Epidermal melanocyte (primary cell): Measurements from ENCODE around the gene TRAF2.
A peak's percentile ranks its signal among the peaks of the same experiment; 100 is the strongest.

Experiments used
- DNase-seq: peaks from one replicate; pipeline ENCODE4 v3.0.0; 2011; ENCODE audit warnings: low spot score; ENCODE audit not compliant: insufficient read length

Gene TRAF2

DNA sequence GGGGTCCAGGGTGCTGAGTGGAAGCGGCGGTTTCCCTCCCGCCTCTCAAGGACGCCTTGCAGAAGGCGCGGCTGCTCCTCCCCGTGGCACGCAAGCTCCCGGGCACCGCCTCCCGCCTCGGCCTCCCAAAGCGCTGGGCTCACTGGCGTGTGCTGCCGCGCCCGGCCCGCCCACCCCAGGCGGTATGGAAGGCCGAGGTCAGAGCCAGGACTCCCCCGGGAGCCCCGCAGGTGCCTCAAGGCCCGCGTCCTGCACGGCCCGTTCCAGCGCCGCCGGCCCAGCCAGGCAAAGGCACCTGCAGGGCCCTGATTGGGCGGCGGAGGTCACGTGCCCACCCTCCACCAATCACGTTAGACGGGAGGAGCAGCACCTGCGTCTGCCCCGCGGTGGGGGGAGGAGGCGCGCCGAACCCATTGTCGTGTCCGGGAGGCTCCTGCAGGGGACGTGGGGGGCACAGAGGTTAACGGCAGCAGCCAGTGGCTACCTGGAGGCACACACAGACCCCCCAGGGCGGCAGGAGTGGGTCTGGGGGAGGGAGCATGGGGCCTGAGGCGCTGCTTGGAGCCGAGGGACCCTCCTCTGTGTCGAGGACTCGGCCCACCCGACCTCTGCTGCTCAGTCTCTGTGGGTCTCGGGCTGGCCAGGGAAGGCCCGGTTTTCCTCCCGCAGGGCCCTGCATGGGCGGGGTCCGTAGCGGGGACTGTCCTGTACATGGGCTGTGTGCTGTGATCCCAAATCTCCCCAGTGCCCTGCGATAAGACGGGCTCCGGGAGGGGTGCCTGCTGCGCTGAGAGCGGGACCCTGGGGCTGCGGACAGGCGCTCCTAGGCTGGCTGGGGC is 63.7 kb downstream of the TRAF2 start:
- peak; percentile 99 for DNase-seq

DNA sequence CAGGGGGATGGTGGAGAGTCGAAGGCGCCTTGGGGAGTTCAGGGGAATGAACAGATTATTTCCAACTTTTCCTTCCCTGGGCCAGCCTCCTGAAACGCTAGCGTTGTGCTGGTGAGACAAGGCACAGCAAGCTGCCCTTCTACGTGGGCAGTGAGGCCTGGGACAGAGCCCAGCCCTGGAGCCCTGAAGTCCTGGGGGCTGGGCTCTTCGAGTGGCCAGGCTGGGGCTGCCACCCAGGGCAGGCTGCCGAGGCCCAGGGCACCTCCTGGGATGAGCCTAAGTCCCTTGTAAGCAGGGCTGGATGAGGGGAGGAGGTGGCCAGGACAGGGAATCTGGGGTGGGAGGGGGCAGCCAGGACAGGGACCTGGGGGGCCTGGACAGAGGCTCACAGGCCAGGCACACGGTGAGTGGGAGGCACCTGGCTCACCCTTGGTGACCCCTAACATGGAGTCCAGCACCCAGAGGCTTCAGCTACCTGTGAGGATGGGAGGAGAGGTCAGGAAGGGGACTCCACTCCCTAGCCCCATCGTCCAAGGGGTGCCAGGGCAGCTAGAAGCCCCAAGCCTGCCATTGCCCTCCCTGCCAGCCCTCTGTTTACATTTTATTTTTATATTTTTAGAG is 64.5 kb downstream of the TRAF2 start:
- no peak for DNase-seq

DNA sequence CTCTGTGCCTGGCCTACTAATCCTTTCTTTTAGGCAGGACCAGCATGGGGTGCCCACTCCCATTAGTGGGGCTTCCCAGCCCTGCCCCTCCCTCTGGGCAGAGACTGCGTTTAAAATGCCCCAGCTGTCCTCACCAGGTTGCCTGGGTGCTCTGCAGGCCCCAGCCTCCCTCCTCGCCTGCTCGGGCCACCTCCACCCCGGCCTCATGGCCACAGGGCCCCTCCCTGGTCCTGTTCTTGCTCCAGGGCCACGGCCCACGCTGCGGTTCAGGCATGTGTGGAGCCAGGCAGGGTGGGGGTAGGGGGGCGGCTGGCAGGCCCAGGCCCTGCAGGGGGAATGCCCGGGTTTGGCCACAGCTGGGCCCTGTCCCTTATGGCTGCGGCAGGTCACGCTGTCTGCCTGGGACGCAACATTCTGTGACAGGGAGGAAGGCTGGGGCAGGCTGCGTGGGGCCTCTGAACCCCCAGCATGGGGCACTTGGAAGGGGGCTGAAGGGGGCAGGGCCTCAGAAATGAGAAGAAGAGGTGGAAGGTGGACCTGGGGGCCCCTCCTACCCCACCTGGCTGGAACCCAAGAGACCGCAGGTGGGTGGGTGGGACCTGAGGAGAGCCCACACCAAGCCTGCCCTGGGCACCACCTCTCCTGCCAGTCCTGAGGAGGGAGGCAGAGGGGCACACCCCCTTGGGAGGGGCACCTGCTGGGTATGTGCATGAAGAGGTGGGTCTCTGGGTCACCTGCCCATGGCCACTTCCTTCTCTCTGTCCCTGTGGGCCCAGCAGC is 65.4 kb downstream of the TRAF2 start, which contains the start of gene LCN12:
TSS of gene LCN12 (plus strand) at position 733 of the 780 bp plus-strand sequence. CDS start 55 bp downstream, outside the sequence.
- DNase-seq = no peak

DNA sequence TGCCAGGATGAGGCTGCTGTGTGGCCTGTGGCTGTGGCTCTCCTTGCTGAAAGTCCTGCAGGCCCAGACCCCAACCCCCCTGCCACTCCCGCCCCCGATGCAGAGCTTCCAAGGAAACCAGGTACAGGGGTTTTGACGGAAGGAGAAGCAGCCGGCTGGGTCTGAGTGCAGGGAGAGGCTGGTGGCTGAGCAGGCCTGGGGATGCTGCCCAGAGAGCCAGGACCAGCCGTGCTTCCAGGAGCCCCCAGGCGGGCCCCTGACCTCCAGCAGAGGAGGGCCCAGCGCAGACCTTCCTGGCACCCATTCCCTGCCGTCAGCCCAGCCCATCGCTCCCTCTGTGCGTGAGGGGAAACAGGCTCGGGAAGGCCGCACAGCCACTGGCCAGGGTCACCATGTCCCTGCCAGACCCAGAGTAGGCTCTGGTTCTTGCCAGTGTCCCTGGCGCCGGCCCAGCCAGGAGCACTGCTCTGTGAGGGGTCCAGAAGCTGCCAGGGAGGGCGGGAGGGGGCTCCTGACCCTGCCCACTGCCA is 66.1 kb downstream of the TRAF2 start:
- DNase-seq = no peak

DNA sequence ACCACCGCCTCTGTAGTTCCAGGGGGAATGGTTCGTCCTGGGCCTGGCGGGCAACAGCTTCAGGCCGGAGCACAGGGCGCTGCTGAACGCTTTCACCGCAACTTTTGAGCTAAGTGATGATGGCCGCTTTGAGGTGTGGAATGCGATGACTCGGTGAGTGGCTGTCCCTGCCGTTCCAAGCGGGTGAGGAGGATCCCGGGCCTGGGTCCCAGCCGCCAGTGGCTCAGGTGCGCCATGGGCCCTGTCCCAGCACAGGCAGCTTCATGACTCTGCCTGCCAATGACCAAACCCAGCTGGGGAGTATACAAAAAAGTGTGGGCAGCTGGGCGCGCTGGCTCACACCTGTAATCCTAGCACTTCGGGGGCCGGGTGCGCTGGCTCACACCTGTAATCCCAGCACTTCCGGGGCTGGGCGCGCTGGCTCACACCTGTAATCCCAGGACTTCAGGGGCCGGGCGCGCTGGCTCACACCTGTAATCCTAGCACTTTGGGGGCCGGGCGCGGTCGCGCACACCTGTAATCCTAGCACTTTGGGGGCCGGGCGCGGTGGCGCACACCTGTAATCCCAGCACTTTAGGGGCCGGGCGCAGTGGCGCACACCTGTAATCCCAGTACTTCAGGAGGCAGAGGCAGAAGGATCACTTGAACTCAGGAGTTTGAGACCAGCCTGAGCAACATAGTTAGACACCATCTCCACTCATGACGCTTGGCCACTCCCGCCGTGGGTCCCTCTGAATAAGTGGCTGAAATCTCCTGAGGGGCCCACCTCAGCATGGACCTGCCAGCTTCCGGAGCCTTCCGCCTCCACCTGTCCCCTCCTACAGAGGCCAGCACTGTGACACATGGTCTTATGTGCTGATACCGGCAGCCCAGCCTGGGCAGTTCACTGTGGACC is 66.8 kb downstream of the TRAF2 start:
- DNase-seq = no peak

DNA sequence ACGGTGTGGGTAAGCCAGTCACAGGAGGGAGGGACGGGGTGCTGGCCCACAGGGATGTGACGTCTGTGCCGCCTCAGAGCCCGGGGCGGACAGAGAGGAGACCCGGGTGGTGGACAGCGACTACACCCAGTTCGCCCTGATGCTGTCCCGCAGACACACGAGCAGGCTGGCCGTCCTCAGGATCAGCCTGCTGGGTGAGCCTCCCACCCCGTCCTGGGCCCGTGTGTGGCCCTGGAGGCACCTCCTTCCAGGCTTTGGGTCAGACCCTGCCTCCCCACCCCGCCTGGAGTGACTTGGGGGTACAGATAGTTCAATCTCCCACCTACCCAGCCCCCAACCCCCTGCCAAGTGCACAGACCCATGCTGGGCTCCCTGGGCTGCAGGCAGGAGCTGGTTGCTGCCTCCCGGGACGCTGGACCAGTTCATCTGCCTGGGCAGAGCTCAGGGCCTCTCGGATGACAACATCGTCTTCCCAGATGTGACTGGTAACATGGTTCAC is 67.5 kb downstream of the TRAF2 start:
- no peak for DNase-seq

DNA sequence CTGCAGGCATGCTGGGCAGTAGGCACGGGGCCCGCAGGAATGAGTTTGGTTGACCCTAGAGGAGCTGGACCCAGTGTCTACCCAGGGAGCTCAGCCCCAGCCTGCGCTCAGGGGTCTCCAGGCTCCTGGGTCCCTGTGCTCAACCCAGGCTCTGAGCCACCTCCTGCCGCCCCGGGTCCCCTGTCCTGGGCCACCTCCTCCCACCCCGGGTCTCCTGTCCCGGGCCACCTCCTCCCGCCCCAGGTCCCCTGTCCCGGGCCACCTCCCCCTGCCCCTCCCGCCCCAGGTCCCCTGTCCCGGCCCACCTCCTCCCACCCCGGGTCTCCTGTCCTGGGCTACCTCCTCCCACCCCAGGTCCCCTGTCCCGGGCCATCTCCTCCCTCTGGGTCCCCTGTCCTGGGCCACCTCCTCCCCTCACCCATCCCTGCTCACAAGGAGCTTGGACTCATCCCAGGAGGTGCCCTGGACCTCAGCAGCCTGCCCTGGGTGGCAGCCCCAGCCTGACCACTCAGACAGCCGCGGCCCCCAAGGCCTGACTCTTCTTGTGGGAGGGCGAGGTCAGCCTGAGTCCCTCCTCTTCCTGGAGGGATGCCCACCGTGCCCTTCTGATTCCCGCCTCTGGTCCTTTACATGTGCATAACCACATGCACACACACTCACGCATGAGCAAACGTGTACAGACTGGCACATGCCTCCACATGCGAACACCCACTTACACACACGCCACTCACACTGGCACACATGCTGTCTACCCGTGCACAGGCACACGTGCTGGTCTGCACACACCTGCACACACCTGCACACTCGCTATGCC is 68.2 kb downstream of the TRAF2 start:
- no peak for DNase-seq

DNA sequence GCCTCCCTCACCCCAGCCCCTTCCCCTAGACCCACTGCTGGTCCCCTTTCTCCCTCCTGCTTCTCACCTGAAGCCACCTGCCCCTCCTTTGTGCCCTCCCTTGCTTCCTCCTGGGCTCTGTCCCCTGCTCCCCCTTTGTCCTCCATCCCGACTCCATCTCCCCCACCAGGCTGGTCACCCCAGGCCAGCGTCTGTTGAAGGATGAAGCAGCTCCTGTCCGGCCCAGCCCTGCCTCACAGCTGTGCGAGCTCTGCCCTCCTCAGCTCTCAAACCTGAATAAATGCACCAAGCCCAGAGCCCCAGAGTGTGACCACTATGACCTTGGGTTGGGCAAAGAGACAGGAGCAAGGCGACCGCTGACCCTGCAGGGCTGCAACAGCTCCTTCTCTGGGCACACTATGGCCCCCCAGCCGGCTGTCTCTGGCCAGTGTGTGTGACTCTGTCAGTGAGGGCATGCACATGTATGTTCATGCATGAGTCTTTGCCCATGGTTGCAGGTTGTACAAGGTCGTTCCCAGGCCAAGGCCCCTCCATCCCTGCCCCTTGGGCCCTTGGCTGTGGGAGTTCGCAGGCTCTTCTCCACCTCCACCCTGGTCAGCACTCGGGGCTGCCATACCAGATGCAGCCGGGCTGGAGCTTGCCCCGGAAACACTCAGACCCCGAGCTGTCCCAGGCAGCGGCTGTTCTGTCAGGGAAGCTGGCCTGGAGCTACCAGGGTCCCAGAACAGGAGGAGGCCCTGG is 69.1 kb downstream of the TRAF2 start:
- no peak for DNase-seq

DNA sequence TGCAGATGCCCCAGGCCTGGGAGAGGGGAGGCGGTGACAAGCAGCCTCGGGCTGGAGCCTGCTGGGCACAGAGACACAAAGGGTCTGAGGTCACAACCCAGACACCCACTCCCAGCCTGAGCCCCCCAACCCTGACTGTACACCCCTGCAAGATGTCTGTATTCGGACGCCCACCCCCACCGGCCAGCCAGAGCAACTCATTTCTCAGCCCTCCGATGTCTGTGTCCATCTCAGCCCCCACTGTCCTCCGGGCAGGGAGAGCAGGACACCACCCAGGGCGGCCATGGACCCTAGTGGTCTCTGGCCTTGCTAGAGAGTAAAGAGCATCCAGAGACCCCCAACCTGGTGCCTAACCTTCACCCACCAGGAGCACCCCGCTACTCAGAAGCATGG is 69.6 kb downstream of the TRAF2 start:
- DNase-seq = no peak

DNA sequence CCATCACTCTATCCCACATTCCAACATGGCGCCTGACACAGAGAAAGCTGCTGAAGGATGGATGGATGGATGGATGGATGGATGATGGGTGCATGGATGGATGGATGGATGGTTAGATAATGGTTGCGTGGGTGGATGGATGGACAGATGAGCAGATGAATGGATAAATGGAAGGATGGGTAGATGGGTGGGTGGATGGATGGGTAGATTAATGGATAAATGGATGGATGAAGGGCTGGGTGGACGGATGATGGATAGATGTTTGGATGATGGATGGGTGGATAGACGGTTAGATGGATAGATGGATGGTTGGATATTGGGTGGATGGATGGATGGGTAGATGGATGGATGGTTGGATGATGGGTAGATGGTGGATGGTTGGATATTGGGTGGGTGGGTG is 70.3 kb downstream of the TRAF2 start:
- no peak for DNase-seq

DNA sequence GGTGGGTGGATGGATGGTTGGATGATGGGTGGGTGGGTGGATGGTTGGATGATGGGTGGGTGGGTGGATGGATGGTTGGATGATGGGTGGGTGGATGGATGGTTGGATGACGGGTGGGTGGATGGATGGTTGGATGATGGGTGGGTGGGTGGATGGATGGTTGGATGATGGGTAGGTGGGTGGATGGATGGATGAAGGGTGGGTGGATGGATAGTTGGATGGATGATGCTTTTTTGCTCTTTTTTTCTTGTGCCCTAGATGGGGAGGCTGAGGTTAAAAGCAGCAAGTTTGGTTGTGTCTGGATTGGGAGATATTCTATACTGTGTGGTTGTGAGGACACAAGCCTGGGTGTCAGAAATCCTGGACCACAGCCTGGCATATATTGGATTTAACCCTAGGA is 71.1 kb downstream of the TRAF2 start:
- DNase-seq = no peak

DNA sequence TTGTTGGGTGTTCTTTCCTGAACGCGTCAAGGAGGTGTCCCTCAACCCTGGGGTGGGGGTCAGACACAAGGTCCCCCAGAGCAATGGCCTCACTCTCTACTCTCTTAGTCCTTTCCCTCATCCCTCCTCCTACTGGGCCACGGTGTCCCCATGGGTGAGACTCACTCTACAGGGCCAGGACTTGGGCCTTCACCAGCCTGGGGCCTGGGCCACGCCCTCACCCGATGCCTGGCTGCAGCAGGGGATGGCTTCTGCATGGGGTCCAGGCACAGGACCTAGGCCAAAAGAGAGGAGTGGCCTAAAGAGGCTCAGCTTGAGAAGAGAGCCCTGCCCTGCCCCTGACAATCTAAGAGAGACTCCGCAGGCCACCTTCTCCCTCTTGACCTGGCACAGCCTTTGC is 71.6 kb downstream of the TRAF2 start:
- no peak for DNase-seq

DNA sequence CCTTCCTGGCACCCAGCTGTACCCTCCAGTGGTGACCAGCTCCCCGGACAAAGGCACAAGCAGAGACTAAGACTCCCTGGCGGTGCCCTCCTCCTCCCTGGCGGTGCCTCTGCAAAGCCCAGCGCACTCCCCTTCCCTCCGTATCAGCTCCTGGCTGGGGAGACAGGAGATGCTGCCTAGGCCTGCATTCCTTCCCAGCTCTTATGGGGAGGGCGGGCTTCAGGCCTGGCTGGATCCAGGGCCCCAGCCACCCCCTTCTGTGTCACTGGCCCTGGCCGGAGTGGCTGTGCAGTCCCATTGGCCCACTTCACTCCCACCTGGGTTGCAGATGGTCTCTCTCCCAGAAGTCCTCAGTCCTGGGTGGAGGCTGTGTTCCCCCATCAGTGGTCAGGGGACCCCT is 72.2 kb downstream of the TRAF2 start:
- DNase-seq = no peak

DNA sequence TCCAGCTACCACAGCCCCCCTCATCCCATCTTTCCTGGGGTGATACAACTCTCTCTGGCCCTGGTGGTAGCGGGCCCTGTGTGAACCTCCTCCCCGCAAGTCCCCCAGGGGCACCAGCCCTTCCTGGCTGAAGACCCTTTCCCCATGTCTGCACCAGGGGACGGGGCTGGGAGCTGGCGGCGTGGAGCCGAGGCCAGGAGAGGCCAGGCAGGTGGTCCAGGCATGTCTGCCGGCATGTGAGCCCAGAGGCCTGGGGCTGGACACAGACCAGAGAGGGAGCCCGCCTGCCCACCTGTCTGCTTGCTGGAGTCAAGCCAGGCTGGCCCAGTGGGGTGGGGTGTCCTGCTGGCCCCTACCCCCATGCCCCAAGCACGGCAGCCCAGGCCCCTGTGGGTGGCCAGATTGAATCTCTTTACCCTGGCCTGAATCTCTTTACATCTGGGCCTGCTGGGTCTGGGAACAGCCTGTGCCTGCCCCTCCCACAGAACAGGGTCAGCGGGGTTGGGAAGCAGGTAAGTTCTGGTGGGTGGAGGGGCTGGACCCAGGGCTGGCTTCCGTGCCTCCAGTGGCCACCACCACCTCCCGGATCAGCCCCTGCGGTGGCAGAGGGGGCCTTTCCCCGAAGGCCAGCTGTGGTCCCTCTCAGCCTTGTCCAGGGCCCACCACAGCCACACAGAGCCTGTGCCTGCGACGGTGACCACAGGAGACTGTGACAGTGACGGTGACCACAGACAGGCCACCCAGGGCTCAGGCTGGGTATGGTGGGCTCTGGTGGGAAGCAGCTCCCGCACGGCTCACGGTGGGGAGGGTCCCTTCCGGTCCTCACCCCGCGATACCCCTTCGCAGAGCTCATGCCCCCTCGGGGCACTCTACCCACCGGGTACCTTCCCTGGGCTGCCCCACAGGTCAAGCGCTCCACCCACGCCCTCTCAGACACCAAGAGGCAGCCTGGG is 72.9 kb downstream of the TRAF2 start:
- DNase-seq = no peak

DNA sequence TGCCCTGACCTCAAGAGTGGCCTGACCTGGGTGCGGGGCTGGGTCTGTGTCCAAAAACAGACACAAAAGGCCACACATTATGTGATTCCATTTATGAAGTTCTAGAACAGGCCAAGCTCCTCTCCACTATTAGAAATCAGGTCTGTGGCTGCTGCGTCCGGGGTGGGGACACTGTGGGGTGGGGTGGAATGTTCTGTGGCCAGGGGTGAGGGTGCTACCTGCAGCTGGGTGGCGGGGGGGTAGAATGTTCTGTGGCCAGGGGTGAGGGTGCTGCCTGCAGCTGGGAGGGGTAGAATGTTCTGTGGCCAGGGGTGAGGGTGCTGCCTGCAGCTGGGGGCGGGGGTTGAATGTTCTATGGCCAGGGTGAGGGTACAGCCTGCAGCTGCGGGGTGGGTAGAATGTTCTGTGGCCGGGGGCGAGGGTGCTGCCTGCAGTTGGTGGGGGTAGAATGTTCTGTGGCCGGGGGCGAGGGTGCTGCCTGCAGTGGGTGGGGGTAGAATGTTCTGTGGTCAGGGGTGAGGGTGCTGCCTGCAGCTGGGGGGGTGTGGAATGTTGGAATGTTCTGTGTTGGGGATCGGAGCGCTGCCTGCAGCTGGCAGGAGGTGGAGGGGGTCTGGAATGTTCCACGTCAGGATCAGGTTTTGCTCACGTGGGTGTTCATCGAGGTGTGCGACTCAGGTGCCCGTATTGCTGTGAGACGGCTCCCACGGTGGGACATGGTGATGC is 74.1 kb downstream of the TRAF2 start:
- DNase-seq = no peak

DNA sequence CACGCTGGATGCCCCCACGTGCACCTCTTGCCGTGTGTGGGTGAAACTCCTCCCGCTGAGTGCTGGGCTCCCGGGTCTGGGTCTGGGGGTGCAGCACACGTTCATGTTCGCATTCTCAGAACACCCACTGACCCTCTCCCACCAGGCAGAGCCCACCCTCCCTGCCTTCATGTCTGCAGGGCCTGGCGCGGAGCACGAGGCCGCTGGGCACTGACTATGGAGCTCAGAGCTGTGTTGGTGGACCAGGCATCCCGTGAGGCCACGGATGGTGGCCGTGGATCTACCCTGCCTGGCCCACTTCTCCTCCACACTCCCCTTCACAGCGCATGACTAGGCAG is 74.6 kb downstream of the TRAF2 start:
- DNase-seq = no peak

DNA sequence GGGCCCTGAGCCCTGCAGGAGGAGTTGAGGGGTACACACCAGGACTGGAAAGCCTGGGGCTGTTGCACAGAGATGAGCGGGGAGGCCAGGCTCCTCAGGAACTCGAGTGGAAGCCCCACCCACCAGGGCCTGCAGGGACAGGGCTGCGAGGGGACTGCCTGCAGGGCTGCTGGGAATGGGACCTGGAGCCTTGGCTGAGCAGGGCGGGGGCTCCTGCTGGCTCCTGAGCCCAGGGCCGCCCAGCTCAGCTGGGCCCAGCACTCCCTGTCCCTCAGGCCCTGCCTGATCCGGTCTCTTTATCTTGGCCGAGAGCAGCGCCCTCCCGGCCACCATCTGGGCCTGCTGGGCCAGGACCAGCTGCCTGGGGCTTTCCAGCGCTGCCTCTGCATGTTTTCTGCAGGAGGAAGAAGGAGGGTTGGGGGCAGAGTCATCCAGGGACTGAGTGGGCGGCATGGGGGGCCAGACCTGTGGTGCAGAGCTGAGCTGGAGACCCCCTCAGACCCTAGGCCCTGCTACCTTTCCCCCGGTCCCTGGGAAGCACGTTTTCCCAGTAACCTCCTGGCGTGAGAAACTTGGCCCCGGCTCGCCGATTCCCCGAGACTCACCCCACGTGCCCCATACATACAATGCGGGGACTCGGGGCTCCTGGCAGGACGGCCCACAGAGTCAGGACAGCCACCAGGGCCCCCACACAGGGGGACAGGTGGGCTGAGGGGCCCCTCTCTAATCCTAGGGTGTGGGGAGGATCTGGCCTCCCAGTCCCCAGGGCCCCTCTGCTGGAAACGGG is 75.2 kb downstream of the TRAF2 start:
- DNase-seq = no peak
